Mesodermal cell (in vitro differentiated cells): ENCODE results near the gene TNNI3K.

Experiments
- H3K27ac ChIP-seq: 2 replicates; pipeline ENCODE4 v1.7.0; 2013; ENCODE audit warnings: mild to moderate bottlenecking, low read depth, low read length, moderate library complexity; ENCODE audit not compliant: severe bottlenecking
- H3K36me3 ChIP-seq: 2 replicates; pipeline ENCODE4 v1.7.1; 2013; ENCODE audit warnings: mild to moderate bottlenecking, low read length, moderate library complexity; ENCODE audit not compliant: control insufficient read depth, insufficient read depth
- H3K4me1 ChIP-seq: one replicate; pipeline ENCODE4 v1.7.1; 2013; ENCODE audit warnings: mild to moderate bottlenecking, low read length; ENCODE audit not compliant: insufficient read depth, control insufficient read depth, poor library complexity, severe bottlenecking
- H3K4me3 ChIP-seq: 2 replicates; pipeline ENCODE4 v1.7.0; 2013; ENCODE audit warnings: low read length, control low read depth, mild to moderate bottlenecking; ENCODE audit not compliant: insufficient read depth, poor library complexity, severe bottlenecking; ENCODE audit errors: extremely low read depth
- H3K9me3 ChIP-seq: 2 replicates; pipeline ENCODE4 v1.7.1; 2013; ENCODE audit warnings: mild to moderate bottlenecking, low read length, moderate library complexity; ENCODE audit not compliant: control insufficient read depth
- WGBS, 2 experiments: methylation state at CpG; one replicate each; pipeline ENCODE4 v1.1.5; 2013; ENCODE audit warnings: missing lambda C conversion rate in 2 of 2; ENCODE audit not compliant: insufficient coverage in 2 of 2; 5-methylcytosine and 5-hydroxymethylcytosine counted together

The TNNI3K gene

GRCh38 chr1:74430342-74430934, 195.3 kb downstream of the TNNI3K start:
- no peak overlapping the region for H3K27ac ChIP-seq
- no peaks in the 10 kb centered on the region for H3K9me3 ChIP-seq
- H3K36me3 ChIP-seq: no peaks in the 10 kb centered on the region
- 86% methylated on average over 1 to 2 of the region's 4 CpGs for WGBS, 2 experiments
- H3K4me3 ChIP-seq: no peak overlapping the region
- H3K4me1 ChIP-seq: peaks cover 24% of the 10 kb centered on the region

GRCh38 chr1:74431531-74431930, 196.3 kb downstream of the TNNI3K start:
- no peaks in the 10 kb centered on the region for H3K36me3 ChIP-seq
- H3K4me3 ChIP-seq: no peak overlapping the region
- H3K27ac ChIP-seq: no peak overlapping the region
- peaks cover 15% of the 10 kb centered on the region for H3K4me1 ChIP-seq
- 73% methylated on average over 2 of the region's 4 CpGs; no CpG with 5 or more reads in 1 of the 2 experiments for WGBS, 2 experiments
- no peaks in the 10 kb centered on the region for H3K9me3 ChIP-seq

- no CpG with 5 or more reads among the region's 1 CpG for WGBS, 2 experiments
- Histone ChIP-seq H3K27ac (no peak overlapping the region), H3K36me3 (no peaks in the 10 kb centered on the region)
Observed at GRCh38 chr1:74432325-74432724, 197.1 kb downstream of the TNNI3K start.

GRCh38 chr1:74434321-74434720, 199.1 kb downstream of the TNNI3K start:
- Histone ChIP-seq H3K27ac (no peak overlapping the region), H3K36me3 (no peaks in the 10 kb centered on the region)
- 86 to 100% methylated on average over 1 to 2 of the region's 2 CpGs for WGBS, 2 experiments

More at GRCh38 chr1:74432325-74432724, 197.1 kb downstream of the TNNI3K start:
- no peak overlapping the region for H3K4me3 ChIP-seq
- peaks cover 12% of the 10 kb centered on the region for H3K4me1 ChIP-seq
- H3K9me3 ChIP-seq: no peaks in the 10 kb centered on the region

GRCh38 chr1:74436078-74436477, 200.9 kb downstream of the TNNI3K start:
- Histone ChIP-seq H3K4me1 (peaks cover 6% of the 10 kb centered on the region), H3K9me3 (no peaks in the 10 kb centered on the region), H3K4me3 (no peak overlapping the region), H3K27ac (no peak overlapping the region), H3K36me3 (no peaks in the 10 kb centered on the region)
- no CpG with 5 or more reads among the region's 1 CpG for WGBS, 2 experiments

More at GRCh38 chr1:74434321-74434720, 199.1 kb downstream of the TNNI3K start:
- Histone ChIP-seq H3K4me1 (peaks cover 12% of the 10 kb centered on the region), H3K9me3 (no peaks in the 10 kb centered on the region), H3K4me3 (no peak overlapping the region)

- Histone ChIP-seq H3K27ac (no peak overlapping the region), H3K4me3 (no peak overlapping the region), H3K36me3 (no peaks in the 10 kb centered on the region), H3K9me3 (no peaks in the 10 kb centered on the region), H3K4me1 (no peaks in the 10 kb centered on the region)
- 60% methylated on average over 1 of the region's 1 CpG; no CpG with 5 or more reads in 1 of the 2 experiments for WGBS, 2 experiments
Observed at GRCh38 chr1:74437035-74437434, 201.8 kb downstream of the TNNI3K start.

DNA sequence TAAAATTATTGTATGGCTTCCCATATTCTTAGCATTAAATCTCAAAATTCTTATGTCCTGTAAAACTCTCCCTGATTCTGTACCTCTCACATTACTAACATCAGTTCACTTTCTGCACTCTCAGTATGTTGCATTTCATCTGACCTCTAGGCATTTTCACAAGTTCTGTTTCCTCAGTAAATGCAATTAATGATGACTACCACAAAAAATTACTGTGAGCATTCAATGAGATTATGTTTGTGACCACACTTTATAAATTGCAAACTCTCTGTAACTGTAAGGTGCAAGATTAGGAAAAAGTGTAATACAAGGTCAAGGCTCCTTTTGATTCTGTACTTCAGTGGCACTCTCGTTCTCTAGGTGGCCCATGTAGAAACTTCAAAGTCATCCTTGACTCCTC, 216.8 kb downstream of the TNNI3K start:
- 85 to 87% methylated on average over 1 of the region's 1 CpG for WGBS, 2 experiments
- H3K27ac ChIP-seq: no peak overlapping the region
- no peak overlapping the region for H3K4me3 ChIP-seq
- no peaks in the 10 kb centered on the region for H3K9me3 ChIP-seq
- no peaks in the 10 kb centered on the region for H3K4me1 ChIP-seq
- H3K36me3 ChIP-seq: no peaks in the 10 kb centered on the region

GRCh38 chr1:74453277-74453676, 218.1 kb downstream of the TNNI3K start:
- Histone ChIP-seq H3K36me3 (no peaks in the 10 kb centered on the region), H3K4me1 (no peaks in the 10 kb centered on the region), H3K9me3 (no peaks in the 10 kb centered on the region), H3K4me3 (no peak overlapping the region), H3K27ac (no peak overlapping the region)
- 90% methylated on average over 2 of the region's 2 CpGs; no CpG with 5 or more reads in 1 of the 2 experiments for WGBS, 2 experiments

GRCh38 chr1:74455390-74455789, 220.2 kb downstream of the TNNI3K start:
- H3K4me3 ChIP-seq: no peak overlapping the region
- no peak overlapping the region for H3K27ac ChIP-seq
- no peaks in the 10 kb centered on the region for H3K4me1 ChIP-seq
- no peaks in the 10 kb centered on the region for H3K9me3 ChIP-seq
- no peaks in the 10 kb centered on the region for H3K36me3 ChIP-seq

DNA sequence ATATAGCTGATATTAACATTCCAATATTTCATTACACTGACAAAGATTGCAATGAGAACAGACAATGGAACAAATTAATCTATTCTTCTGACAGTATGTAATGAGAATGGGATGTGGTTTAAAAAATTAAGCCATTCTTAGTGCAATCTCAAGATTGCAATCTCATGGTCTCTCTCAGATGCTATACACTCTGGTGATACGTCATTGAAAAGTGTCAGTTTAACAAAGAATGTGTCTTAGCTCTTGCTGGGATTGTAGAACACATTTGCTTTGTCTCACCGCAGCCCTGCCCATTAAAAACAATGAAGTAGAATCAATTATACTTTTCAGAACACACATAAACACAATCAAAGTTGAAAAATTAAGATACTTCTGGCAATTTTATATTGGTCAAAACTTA, 222.1 kb downstream of the TNNI3K start:
- Histone ChIP-seq H3K4me3 (no peak overlapping the region), H3K4me1 (no peaks in the 10 kb centered on the region), H3K27ac (no peak overlapping the region), H3K9me3 (no peaks in the 10 kb centered on the region), H3K36me3 (no peaks in the 10 kb centered on the region)
- 80% methylated on average over 1 of the region's 2 CpGs; no CpG with 5 or more reads in 1 of the 2 experiments for WGBS, 2 experiments

DNA sequence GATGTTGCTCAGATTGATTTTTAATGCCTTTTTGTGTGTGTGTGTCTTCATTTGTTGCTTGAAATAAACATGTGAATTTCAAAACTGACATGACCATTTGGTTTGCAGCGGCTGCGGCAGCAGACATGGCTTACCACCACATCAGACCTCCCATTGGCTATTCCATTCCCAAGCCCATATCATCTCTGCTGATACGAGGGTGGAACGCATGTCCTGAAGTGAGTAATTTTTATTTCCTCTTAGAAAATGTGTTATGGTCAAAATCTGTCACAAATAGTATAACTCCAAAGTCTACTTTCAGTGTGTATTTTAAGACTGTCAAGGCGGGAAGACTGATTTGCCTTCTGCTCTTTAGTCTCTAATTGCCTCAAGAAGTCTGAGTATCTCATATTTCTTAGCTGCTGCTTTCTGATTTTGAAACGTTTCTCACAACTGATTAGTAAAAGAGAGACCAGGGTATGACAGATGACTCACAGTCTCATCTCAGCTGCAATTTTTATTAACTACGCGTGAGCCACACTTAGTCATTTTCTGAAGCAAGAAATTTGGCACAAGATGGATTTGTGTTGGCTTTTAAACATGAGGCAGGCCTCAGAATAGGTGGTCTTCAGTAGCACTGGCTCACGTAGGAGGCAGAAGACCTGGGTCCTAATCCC, 228.3 kb downstream of the TNNI3K start:
- 80 to 88% methylated on average over 2 to 5 of the region's 9 CpGs for WGBS, 2 experiments
- H3K4me1 ChIP-seq: peaks cover 3% of the 10 kb centered on the region
- H3K9me3 ChIP-seq: no peaks in the 10 kb centered on the region
- no peak overlapping the region for H3K27ac ChIP-seq
- H3K4me3 ChIP-seq: no peak overlapping the region
- H3K36me3 ChIP-seq: no peaks in the 10 kb centered on the region
